OCI-LY7 (cell line): Measurements from ENCODE around the gene RAE1.

Experiments used
- EZH2phosphoT487 ChIP-seq: fragments of 200-600 bp; sonication (generic); IDR thresholded peaks from 2 replicates; pipeline ENCODE4 v1.6.1; 2018; ENCODE audit warnings: low read depth, borderline replicate concordance, mild to moderate bottlenecking, mixed run types, antibody characterized with exemption, low read length, moderate library complexity, mixed read lengths
- TF ChIP-seq, protein P1 (sequence below): fragments of 200-600 bp; sonication (generic); conservative IDR thresholded peaks from 2 replicates; pipeline ENCODE4 v1.5.1; 2014; ENCODE audit warnings: mild to moderate bottlenecking, antibody characterized with exemption, low read length, moderate library complexity, mixed read lengths

DNA sequence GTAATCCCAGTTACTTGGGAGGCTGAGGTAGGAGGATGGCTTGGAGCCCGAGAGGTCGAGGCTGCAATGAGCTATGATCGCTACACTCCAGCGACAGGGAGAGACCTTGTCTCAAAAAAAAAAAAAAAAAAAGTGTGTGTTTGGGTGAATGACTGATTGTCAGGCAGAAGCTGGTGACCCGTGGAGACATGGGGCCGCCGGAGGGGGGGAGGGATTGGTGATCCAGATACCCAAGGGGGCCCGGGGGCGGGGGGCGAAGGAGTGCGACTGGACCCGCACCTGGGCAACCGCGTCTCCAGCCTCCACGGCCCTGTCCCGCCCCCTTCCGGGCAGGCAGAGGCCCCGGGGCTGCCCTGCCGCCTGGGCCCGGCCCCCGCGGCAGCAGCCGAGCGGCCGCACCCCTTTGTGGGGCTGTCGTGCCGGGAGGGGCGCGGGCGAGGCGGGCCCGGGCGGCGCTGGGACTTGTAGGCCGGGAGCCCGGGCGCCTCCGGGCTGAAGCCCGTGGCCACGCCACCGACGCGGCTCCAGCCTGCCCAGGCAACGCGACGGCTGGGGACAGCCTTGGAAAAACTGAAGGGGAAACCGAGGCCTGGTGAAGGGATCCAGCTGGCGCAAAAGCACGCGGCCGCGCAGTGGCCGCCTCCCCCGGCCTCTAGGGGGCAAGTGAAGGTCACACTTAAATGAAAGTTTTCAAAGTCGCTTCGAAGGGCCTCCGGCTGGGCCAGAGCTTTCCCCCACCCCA is 38.1 kb downstream of the RAE1 start:
- TF ChIP-seq, protein P1, sequence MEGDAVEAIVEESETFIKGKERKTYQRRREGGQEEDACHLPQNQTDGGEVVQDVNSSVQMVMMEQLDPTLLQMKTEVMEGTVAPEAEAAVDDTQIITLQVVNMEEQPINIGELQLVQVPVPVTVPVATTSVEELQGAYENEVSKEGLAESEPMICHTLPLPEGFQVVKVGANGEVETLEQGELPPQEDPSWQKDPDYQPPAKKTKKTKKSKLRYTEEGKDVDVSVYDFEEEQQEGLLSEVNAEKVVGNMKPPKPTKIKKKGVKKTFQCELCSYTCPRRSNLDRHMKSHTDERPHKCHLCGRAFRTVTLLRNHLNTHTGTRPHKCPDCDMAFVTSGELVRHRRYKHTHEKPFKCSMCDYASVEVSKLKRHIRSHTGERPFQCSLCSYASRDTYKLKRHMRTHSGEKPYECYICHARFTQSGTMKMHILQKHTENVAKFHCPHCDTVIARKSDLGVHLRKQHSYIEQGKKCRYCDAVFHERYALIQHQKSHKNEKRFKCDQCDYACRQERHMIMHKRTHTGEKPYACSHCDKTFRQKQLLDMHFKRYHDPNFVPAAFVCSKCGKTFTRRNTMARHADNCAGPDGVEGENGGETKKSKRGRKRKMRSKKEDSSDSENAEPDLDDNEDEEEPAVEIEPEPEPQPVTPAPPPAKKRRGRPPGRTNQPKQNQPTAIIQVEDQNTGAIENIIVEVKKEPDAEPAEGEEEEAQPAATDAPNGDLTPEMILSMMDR = peak; percentile 76
- TF ChIP-seq EZH2phosphoT487 = no peak
